ENCODE results near the gene CDH4.

- TF ChIP-seq CTCF (conservative IDR thresholded peaks at IDR 0.05; ENCODE audit: low read depth, low read length) (no peak), MAFK (IDR thresholded peaks at IDR 0.05; ENCODE audit: low read depth, low read length) (no peak), USF2 (IDR thresholded peaks at IDR 0.05; ENCODE audit: low read depth, low read length) (no peak), BHLHE40 (IDR thresholded peaks at IDR 0.05; ENCODE audit: low read depth, low read length) (no peak), SMC3 (IDR thresholded peaks at IDR 0.05; ENCODE audit: low read depth, low read length) (no peak)
Measured at GRCh38 chr20:61300709-61301108, 48.6 kb downstream of the CDH4 start.

All from IMR-90 (cell line).